GM19035 (cell line): ENCODE data around the gene C5orf22.
A peak's percentile ranks its signal among the peaks of the same experiment; 100 is the strongest.
"Not testable (repeated sequence)": the region's sequence is repeated elsewhere in the genome, so short reads cannot be mapped to it uniquely, and the experiment has no call there.

Experiments used
- ATAC-seq: cut with Tn5 transposase; IDR thresholded peaks from one replicate; pipeline ENCODE4 v1.9.1; 2021; ENCODE audit not compliant: unreplicated experiment

Gene C5orf22

DNA sequence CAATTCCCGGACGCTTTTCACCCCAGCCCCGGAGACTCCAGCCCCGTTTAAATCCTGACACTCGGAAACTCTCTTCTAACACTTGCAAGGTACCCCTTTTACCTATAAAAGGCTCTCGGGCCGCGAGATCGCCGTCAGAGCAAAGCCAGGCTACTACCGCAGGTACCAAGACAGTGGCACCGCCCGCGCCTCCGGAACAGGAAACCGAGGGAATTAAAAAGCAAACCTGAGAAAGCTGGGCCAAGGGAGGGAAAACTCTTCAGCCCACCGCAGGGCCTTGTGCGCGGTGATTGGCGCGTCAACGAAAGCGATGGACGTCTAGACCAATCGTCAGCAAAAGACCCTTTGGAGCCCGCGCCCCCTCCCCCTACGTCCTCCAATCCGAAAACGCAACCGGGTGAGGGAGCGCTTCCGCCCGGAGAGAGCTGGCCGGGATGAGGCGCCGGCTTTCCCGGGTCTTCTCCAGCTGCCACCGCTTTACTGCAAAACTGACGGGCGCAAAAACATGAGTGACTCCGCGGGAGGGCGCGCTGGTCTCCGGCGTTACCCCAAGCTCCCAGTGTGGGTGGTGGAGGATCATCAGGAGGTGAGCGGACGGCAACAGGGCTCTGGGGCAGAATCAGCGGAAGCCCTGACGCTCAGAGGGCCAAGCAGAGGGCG lies at the start of gene C5orf22, which contains the start of gene DROSHA:
C5orf22 (plus strand) TSS at position 414 of the 660 bp plus-strand sequence; CDS start at position 506, 92 bp downstream.
DROSHA (minus strand) TSS at position 206 of the 660 bp plus-strand sequence. CDS start 3,034 bp downstream, outside the sequence.
- ATAC-seq, result peak; percentile 97

GRCh38 chr5:31485376-31486207 lies 46.5 kb upstream of the C5orf22 start:
- ATAC-seq, result no peak

- ATAC-seq, result no peak
These were observed 45.7 kb upstream of the C5orf22 start for GRCh38 chr5:31486441-31486840.

DNA sequence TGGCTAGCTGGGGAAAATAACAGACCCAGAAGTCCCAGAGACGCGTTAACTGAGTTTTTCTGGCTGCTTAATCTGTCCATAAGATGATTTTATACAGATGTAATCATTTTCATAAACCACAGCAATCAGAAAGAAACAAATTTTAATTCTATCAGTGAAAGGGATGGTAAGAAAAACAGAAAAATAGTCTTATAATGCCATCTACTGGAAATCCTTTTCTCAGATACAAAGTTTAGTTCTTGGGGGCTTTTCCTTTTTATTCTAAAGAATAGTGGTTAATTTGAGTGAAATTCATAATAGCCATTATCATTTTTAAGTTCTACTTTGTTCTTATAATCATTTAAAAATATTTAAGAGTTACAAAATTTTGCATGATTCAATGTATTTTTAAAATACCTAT lies 44.6 kb upstream of the C5orf22 start:
- ATAC-seq, result no peak

DNA sequence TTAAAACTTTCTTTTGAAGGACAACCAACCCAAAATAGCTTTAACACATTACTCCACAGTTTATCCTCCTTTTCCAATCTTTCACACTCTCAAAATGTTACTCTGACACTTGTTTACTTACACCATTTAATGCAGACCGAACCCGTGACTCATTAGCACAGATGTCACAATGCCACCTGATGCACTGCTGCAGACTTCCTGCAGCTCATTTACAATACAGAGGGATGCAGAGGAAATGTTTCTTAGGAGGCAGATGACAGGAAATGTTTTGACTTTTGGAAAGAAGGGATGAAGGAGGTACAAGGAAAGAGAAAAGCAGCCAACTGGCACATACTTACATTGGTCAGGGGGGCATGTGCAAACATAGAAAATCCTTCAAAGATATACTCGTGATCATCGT lies 39.2 kb upstream of the C5orf22 start:
- ATAC-seq, result no peak

DNA sequence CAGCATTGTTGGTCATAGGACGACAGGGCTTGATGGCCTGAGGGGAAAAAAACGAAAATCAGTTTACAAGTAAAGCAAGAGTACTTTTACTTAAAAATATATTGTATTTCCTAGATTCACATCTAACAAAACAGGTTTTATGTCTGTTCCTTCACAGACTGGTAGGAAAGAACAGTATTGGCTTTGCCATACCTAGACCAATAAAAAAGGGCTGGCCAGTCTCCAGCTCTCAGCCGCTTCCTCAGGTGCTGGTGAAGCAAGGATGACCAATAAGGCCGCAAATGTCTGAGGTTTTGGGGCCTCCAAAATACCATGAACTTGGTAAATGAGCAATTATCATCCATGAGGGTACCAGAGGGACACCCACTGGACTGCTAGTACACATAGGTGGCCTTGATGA lies 36.8 kb upstream of the C5orf22 start:
- ATAC-seq, result no peak

GRCh38 chr5:31496301-31496700 lies 35.8 kb upstream of the C5orf22 start:
- no peak for ATAC-seq

DNA sequence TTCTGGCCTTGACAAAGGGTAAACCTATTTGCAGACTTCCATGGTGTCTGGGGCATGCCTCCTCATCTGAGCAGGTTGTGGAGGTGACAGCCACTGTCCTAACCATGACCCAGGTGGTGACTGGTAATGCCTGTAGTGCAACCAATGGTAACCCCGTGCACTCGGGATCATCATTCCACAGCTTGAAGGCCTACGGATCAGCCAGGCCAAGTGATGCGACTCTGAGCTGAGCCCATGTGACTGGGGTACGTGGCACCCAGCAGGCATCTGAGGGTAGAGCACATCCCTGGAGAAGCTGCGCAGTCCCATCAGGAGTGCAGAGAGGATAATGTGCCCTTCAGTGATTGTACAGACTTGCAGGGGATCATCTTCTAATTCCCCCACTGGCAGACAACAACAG lies 35.2 kb upstream of the C5orf22 start:
- no peak for ATAC-seq

DNA sequence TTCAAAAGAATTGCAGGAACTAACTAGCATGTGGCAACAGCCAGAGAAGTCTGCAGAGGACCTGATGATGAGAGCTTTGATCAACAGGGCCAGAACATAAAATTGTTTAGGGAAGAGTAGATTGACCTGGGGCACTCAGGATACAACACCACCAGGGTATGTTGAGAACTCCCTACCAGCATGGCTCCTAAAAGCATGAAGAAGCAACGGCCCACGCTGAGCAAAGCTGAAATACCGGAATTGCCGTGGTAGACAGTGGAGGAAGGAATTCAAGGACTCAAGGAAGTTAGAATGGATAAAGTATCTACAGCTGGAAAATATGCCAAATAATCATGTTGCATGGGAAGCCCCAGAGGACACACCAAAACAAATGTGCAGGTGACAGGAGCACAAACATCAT lies 31.8 kb upstream of the C5orf22 start:
- ATAC-seq, result no peak

GRCh38 chr5:31502506-31502905 lies 29.6 kb upstream of the C5orf22 start:
- ATAC-seq, result no peak

DNA sequence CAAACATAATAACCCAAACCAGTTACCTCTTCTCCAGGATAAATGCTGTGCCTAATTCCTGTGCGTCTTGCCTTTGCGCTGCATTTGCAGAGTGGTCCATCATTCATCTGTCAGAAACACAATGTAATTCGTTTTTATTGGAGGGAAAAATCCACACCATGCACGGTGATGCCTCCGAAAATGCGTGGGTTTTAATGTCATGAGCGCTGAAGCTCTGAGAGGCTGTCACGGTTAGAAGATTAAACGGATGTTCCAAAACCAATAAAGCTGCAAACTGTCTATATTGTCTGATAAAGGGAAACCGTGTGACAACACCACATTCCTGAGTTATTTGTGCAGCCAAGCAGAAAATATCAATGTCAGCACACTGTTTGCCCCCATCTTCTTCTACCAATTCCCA lies 27.6 kb upstream of the C5orf22 start:
- no peak for ATAC-seq

DNA sequence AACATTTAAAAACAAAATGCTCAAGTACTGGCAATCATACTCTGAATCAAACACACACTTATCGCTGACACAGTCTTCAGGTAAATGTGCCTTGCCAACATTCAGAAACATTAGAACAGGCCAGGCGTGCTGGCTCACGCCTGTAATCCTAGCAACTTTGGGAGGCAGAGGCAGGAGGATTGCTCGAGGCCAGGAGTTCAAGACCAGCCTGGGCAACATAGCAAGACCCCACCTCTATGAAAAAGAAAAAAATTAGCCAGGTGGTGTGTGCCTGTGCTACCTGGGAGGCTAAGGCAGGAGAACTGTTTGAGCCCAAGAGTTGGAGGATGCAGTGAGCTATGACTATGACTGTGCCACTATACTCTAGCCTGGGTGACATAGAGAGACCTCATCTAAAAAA lies 20.8 kb upstream of the C5orf22 start:
- no peak for ATAC-seq

DNA sequence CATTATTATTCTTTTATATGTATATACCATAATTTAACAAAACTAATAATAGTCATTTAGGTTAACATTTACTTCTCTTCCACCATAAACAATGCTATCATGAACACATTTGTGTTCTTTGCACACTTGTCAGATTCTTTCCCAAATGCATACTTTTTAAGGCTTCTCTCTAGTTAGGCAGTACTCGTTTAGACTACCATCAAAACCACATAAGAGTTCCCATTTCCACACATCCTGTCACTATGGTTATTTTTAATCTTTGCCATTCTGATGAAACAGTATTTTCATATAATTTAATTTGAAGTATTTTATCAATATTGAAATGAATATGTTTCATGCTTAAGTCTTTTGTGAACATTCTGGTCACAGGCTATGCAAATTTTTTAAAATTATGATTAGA lies 15.3 kb upstream of the C5orf22 start:
- ATAC-seq, result no peak

DNA sequence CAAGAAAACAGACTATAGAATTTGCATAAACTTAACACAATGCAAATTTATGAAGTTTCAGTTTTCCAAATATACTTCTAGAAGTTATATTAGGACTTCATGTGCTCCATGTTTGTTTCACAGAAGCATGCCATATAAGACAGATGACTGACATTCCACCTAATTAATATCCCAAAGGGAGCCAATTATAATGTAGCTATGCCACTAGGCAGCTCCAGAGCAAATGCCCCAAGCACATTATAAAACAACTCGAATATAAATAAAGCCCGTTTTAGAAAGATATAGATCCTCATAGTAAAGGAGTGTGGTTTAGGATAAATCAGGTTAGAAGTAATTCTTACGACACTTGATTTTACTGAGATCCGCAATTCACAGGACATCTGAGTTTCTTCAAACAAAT lies 9.1 kb upstream of the C5orf22 start:
- no peak for ATAC-seq

GRCh38 chr5:31530541-31531265 lies 1.4 kb upstream of the C5orf22 start:
- no peak for ATAC-seq

GRCh38 chr5:31531543-31531887 lies 586 bp upstream of the C5orf22 start:
- peak; percentile 36 for ATAC-seq

DNA sequence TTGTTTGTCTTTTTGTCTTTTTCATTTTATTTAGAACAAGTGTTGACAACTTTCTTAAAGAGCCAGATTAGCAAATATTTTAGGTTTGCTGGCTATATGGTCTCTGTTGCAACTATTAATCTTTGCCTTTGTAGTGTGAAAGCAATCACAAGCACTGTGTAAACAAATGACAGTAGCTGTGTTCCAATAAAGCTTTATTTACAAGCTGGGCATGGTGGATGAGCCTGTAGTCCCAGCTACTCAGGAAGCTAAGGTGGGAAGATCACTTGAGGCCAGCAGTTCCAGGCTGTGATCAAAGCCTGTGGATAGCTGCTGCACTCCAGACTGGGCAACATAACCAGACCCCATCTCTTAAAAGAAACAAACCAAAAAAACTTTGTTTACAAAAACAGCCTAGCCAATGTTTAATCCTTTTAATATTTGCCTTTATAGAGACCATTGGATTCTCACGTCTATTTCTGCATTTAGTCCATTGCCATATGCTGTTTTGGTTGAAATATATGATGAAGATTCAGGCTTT lies 2.5 kb downstream of the C5orf22 start:
- ATAC-seq, result no peak

DNA sequence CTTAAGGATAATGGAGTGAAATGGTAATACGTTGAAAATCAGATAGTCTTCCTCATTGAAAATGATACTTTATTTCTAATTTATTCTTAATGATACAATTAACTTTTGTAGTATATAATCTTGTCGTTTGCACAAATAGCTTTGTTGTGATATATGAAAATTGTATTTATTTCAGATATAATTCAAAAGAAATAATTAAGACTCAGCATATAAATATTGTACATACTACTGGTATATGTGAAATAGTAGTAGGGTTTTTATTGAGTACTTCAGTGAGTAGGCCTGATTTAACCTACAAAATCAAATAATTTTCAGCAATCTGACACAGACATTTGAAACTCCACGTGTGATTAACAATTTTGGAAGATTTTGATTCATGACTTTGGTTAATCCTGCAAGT lies 4.8 kb downstream of the C5orf22 start:
- ATAC-seq, result no peak

DNA sequence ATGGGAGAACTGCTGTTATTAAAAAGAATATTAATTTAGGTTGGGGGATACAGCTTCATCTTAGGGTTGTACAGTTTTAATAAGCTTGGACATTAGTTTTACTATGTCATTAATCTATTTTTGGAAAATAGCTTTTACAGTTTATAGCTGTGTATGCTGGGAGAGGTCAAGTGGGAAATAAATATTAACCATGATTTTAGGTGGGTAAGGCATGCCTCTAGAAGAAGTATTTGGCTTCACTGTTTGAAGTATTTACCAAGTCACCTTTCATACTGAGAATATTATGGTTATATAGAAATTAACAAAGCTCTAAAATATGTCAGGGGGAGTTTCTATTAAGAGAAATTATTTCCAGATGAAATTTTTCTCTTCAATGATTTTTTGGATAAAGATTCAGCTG lies 5.2 kb downstream of the C5orf22 start:
- no peak for ATAC-seq

GRCh38 chr5:31537851-31538250 lies 5.8 kb downstream of the C5orf22 start:
- ATAC-seq, result no peak

DNA sequence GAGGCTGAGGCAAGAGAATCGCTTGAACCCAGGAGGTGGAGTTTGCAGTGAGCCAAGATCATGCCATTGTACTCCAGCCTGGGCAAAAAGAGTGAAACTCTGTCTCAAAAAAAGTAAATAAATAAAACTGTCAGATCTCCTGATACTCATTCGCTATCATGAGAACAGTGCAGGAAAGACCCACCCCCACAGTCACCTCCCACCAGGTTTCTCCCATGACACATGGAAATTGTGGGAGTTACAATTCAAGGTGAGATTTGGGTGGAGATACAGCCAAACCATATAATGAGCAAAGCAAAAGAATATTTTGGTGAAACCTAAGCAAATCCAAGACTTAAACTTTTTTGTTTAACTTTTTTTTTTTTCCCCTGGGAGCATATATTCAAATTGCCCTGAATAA lies 17.0 kb downstream of the C5orf22 start:
- not testable (repeated sequence) for ATAC-seq

GRCh38 chr5:31551878-31552277 lies 19.8 kb downstream of the C5orf22 start:
- ATAC-seq, result no peak
